Activated CD8-positive, alpha-beta memory T cell treated with anti-CD3 and anti-CD28 coated beads, Interleukin-2, amount 50 U/mL, for 1 hour (primary cell): ENCODE measurements around the gene SPARCL1.

ENCODE experiments used
- DNase-seq: peaks from one replicate; pipeline ENCODE4 v3.0.0-alpha.2; 2020; ENCODE audit errors: extremely low read depth

SPARCL1 gene

GRCh38 chr4:87540146-87541058 lies 11.2 kb upstream of the SPARCL1 start:
- no peak for DNase-seq

- DNase-seq, result no peak
These were observed 3.7 kb upstream of the SPARCL1 start for GRCh38 chr4:87532907-87533306.

DNA sequence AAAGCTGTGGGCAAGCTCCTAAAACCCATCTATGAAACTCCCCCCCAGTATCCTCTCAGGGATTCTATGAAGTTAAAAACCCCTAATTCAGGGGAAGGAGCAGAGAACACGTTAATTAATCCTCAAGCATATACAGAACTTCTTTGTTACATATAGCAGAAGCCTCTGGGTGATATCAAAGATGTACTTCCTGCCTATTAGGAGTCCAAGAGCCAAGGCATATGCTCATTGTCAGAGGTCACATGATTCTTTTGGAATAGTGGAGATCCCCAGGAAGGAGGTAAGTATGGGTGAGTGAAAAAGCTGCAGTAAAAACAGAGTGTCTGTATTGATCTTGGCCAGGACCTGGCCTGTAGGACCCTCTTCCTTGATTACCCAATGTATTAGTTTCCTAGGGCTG lies 2.9 kb upstream of the SPARCL1 start:
- no peak for DNase-seq

- DNase-seq, result no peak
These were observed 2.4 kb upstream of the SPARCL1 start for GRCh38 chr4:87531621-87532020.

GRCh38 chr4:87530868-87531267 lies 1.7 kb upstream of the SPARCL1 start:
- no peak for DNase-seq

DNA sequence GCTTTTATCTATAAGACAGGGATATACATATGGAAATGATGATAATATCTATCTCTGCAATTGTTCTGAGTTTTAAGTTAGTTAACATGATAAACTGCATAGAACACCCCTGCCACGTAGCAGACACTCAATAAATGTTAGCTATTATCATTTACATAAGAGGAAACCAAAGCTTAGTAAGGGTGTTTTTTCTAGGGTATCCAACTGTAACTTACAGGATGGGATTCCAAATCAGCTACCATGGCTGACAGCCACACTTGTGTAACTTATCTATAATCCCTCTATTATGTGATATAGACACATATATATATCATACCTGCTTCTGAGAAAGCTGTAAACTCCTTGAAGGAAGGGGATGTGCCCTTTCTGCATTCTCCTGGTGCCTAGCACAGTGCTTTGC lies 1.1 kb upstream of the SPARCL1 start:
- DNase-seq, result no peak

GRCh38 chr4:87527431-87528220 lies 1.6 kb downstream of the SPARCL1 start:
- DNase-seq, result no peak

GRCh38 chr4:87525636-87526295 lies 3.4 kb downstream of the SPARCL1 start:
- DNase-seq, result no peak

- no peak for DNase-seq
These were observed 4.7 kb downstream of the SPARCL1 start for GRCh38 chr4:87524456-87524855.

- DNase-seq, result no peak
These were observed 5.9 kb downstream of the SPARCL1 start for GRCh38 chr4:87523307-87523706.

DNA sequence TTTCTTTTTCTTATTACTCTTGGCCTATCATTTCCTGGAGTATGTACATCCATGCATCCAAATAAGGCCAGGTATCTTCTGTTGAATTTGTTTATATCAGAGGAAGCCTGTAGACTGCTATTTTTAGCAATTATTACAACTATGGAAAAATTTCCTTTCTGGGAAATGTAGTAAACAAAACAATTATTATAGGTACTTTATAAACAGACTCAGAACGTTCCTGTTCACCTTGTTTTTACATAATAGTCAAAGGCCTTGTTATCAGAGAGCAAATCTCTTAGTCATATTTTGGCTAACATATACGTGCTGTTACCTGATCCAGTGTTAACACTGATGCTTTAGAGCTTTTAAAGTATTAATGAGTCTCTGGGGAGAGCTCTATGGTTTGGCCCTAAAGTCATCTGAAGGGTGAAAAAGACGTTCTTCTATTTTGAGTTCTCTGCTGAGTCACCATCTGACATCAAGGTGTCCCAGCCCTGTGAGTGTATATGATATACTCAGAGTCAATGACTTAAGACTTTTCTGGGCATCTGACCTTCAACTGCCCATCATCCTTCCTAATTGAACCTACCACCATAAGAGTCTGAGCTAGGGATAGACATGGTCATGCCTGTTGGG lies 7.3 kb downstream of the SPARCL1 start:
- no peak for DNase-seq

DNA sequence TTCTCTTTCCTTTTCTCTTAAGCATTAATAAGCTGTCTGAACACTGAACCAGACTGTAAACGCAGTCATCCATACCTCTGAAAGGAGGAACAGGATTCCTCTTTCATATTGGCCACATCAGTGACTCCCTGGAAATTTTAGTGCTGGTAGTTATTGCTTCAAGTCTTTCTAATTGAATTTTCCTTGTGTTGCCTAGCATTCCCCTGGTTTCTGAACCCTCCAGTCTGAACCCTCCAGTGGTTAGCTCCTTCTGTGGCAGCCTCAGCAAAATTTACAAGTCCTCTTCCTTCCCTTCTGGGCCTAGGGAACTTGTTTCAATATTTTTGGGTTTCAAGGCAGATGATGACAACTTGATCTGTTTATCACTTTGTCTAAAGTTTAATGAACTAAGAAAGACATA lies 7.9 kb downstream of the SPARCL1 start:
- DNase-seq, result no peak

DNA sequence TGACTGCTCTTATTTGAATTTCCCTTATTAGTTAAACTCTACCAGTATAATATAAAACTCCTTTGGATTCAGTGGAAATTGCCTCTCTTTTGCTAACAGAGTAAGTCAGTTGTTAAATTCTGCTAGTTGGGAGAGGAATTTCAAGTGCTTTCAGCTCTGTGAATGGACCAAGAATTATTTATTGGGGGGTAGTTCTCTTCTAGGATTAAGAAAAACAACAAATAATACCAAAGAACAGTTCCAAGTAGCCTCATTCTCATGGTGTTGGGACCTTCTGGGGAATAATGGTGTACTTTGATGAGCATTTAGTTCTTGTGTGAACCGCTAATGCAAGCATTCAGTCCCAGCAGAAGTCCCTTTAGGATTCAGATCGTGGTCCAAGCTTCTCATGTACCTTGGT lies 11.6 kb downstream of the SPARCL1 start:
- DNase-seq, result no peak

DNA sequence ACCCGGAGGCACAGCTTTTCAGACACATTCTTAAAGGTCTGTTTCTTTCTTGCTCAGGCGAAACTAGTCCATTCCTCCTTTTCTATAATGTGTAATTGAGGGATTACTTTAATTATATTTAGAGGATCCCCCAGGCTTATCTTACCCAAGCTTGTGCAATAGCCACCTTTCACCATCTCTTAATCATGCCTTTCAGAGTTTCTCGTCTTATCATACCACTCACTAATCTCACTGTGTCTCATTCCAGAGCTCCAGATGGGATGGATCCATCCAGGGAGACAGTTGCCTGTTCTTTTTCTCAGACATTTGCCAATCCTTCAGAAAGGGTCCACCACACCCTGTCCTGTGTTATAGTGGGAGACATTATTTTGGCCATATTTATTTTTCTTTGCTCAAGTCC lies 12.5 kb downstream of the SPARCL1 start:
- no peak for DNase-seq

DNA sequence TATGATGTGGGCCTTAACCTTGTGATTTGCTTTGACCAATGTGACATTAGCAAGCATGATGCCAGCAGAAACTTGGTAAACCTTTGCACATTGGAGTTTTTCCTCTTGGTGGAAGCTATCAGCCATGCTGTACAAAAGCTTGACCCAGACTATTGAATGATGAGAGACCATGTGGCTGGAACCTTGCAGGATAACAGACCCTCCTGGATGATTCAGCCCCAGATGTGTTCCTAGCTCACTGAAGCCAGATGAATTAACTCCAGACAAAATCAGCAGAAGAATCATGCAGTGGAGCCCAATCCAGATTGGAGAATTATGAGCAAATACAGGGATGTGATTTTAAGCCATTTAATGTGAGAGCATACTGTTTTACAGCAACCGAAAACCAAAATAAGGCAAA lies 16.8 kb downstream of the SPARCL1 start:
- DNase-seq, result no peak

DNA sequence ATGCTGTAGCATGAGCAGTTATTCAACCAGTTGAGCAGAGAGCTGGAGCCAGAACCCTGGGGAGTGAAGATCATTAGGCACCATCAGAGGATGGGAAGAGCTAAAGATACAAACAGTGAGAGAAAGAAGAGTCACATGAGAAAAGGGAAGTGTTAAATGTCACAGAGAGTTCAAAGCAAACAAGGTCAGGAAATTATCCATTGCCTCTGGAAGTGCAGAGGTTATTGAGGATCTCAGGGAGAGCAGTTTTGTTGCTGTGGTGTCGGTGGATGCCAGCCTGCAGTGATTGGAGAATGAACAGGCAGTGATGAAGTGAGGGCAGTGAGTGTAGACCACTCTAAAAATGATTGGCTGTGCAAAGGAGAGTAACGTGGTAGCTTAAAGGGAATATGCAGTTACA lies 17.7 kb downstream of the SPARCL1 start:
- DNase-seq, result no peak

GRCh38 chr4:87510747-87511146 lies 18.4 kb downstream of the SPARCL1 start:
- no peak for DNase-seq

DNA sequence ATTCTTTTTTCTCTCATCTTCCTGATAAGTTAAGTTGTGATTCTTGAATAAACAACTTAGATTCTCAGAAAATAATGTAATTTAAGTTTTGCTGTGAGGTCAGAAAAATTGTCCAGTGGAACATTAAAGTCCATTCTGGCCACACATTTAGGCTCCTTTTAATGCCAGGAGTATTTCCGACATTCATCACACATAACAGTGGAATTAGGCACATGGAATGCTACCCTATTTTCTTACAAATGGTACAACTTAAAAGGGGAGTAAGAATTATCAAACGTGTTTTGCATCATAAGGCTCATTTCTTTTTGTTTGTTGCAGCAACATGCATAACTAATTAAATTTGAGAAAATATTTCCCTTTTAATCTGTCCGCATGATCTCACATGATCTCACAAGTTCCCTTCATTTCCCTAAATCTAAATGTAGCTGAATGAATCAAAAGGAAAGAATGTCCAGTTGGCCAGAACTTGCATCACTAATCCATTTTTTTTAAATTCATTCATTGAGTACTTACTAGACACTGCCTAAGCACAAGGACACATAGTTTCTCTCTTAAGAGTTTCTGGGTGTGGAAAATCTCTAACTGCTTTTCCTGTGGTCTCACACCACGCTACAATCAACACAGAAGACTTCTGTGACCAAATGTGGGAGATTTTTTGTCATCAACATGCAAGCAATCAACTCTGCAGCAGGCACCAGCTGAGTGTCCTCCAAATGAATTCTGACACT lies 22.0 kb downstream of the SPARCL1 start:
- DNase-seq, result no peak

GRCh38 chr4:87505862-87506261 lies 23.3 kb downstream of the SPARCL1 start:
- DNase-seq, result no peak

- no peak for DNase-seq
These were observed 26.5 kb downstream of the SPARCL1 start for GRCh38 chr4:87502580-87503238.

DNA sequence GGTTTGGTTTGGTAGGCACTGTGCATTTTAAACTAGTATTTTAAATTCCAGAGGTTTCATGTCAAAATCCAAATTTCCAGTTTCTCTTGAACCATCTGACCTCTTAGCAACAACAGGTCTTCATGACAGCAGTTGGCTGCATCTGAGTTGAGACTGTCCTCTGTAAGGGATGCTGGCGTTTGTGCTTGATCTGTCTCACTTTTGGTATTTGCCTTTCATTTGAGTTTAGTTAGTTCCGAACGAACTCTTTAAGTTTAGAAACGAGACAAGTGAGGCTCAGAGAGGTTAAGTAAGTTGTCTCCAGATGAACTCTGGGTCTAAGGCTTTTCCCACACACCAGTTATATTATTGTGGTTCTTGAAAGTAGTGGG lies 29.1 kb downstream of the SPARCL1 start:
- DNase-seq, result no peak
